HG03521 (cell line): ENCODE data around the gene TEP1.

Source experiments
- ATAC-seq: cut with Tn5 transposase; IDR thresholded peaks from one replicate; pipeline ENCODE4 v1.9.1; 2021; ENCODE audit warnings: mild to moderate bottlenecking, moderate library complexity; ENCODE audit not compliant: unreplicated experiment

Gene TEP1

GRCh38 chr14:20434701-20435581, 21.6 kb upstream of the TEP1 start:
- ATAC-seq, result no peak

- no peak for ATAC-seq
Observed at GRCh38 chr14:20429801-20430669, 16.7 kb upstream of the TEP1 start.

GRCh38 chr14:20428802-20429201, 15.5 kb upstream of the TEP1 start:
- no peak for ATAC-seq

GRCh38 chr14:20428010-20428365, 14.7 kb upstream of the TEP1 start:
- peak; percentile 16 for ATAC-seq

GRCh38 chr14:20427231-20428009, 14.1 kb upstream of the TEP1 start:
- ATAC-seq, result peak; percentile 55

GRCh38 chr14:20424851-20425250, 11.6 kb upstream of the TEP1 start:
- ATAC-seq, result no peak

- no peak for ATAC-seq
Observed at GRCh38 chr14:20422886-20423285, 9.6 kb upstream of the TEP1 start.

GRCh38 chr14:20421267-20421666, 8.0 kb upstream of the TEP1 start:
- no peak for ATAC-seq

GRCh38 chr14:20419419-20419818, 6.1 kb upstream of the TEP1 start:
- no peak for ATAC-seq

- no peak for ATAC-seq
Observed at GRCh38 chr14:20418501-20418909, 5.2 kb upstream of the TEP1 start.

- ATAC-seq, result no peak
Observed at GRCh38 chr14:20417250-20418186, 4.2 kb upstream of the TEP1 start.

GRCh38 chr14:20416223-20416622, 2.9 kb upstream of the TEP1 start:
- no peak for ATAC-seq

GRCh38 chr14:20415782-20416206, 2.5 kb upstream of the TEP1 start:
- ATAC-seq, result peak; percentile 29

GRCh38 chr14:20413744-20414082, 412 bp upstream of the TEP1 start:
- ATAC-seq, result no peak

- ATAC-seq, result peak; percentile 71
Observed at GRCh38 chr14:20412411-20412810, 890 bp downstream of the TEP1 start.

- ATAC-seq, result no peak
Observed at GRCh38 chr14:20409226-20409625, 4.1 kb downstream of the TEP1 start.

GRCh38 chr14:20403521-20403920, 9.8 kb downstream of the TEP1 start:
- ATAC-seq, result no peak

- no peak for ATAC-seq
Observed at GRCh38 chr14:20400965-20401593, 12.2 kb downstream of the TEP1 start.

GRCh38 chr14:20400589-20400964, 12.7 kb downstream of the TEP1 start:
- ATAC-seq, result no peak

GRCh38 chr14:20397511-20397910, 15.8 kb downstream of the TEP1 start:
- ATAC-seq, result no peak
